HG03045 (cell line): ENCODE measurements around the gene PI3.

Experiments
- ATAC-seq: cut with Tn5 transposase; IDR thresholded peaks from one replicate; pipeline ENCODE4 v1.9.1; 2021; ENCODE audit warnings: mild to moderate bottlenecking, moderate library complexity; ENCODE audit not compliant: unreplicated experiment

The PI3 gene

DNA sequence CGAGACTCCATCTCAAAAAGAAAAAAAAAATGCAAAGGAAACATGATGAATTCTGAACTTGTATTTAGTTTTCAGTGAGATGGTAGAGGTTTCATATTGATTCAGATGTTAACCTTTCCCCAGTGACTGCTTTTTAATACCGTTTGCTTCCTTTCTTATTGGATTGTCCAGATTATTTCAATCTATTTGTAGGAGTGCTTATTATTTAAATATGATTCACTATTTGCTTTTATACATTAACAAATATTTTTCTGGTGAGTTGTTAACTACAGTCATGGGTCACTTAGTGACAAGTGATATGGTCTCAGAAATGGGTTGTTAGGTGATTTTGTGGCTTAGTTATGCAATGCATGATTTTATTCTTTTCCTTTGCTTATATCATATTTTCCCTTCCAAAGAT is 8.4 kb downstream of the PI3 start:
- no peak for ATAC-seq

DNA sequence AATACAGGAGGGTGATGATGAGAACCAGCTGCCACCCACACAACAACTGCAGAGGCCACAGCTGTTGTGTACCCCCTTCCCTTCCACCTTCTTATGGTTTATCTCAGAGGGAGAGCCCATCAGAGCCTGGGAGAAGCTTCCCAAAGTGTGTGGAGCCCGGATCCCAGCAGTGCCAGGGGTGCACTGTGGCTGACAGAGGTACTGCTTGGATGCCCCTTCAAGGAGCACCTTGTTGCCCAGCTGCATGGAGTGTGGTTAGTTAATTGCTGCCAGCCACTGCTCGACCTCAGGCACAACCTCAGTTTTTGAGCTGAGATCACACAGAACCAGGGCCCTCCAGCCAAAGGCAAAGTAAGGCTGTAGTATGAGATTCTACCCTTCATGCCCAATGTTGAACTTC is 13.0 kb downstream of the PI3 start:
- ATAC-seq = no peak

GRCh38 chr20:45189067-45189609 is 14.4 kb downstream of the PI3 start:
- ATAC-seq = no peak

DNA sequence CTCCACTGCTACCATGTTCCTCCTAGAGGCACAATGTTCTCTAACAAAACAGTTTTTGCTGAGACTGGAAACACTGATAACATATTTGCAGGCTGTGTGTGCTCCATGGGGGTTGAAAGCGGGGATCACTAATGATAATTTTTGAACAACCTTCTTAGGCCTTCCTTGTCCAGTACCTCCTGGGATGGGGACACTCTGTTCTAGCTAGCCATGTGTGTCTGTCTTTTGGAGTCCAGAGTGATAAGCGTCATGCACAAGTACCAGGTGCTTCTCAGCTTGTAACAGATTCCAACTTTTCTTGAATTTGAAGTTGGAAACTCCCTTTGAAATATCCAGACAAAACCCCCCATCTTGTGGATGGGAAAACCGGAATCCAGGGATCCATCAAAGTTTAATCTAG is 15.2 kb downstream of the PI3 start:
- ATAC-seq = no peak

DNA sequence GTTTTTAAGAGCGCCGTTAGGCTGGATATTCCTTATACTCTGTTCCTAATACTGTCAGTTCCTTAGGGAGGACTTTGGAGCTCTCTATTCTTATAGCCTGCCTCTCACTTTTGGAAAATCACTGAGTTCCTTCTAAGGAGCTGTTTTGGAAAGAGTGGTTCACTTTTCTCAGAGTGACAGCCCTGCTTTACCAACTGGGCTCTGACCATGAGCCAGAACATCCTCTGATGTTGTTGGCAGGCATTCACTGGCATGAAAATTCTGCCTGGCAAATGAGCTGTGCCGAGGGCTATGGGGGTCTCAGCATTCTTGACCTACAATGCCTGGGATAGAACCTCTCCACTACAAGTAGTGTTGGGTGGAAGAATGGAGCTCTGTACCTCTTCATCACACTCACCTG is 17.2 kb downstream of the PI3 start:
- ATAC-seq = no peak

DNA sequence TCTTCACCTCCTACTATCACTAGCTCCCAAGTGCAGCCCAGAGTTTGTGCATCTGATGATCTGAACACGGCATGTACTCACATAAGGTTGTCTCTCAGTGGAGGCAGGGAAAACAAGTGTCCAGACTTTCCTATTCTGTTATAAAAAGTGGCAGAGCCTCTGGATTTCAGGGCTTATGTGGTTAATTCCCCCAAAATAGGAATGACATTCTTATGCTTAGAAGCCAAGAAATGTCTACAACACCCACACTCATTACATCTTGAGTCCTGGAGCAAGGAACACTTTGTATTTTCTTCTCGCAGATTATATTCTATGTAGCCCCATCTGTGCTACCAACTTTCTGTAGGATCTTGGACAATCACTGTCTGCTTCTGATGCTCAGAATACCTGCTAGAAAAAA is 18.6 kb downstream of the PI3 start:
- ATAC-seq = no peak

GRCh38 chr20:45206725-45207124 is 32.0 kb downstream of the PI3 start, which contains the start of gene SEMG1:
Gene SEMG1, plus strand, starts transcription at chr20:45207033. Its CDS starts 21 bp downstream, at chr20:45207054.
- ATAC-seq = no peak

GRCh38 chr20:45209924-45210323 is 35.2 kb downstream of the PI3 start:
- no peak for ATAC-seq

DNA sequence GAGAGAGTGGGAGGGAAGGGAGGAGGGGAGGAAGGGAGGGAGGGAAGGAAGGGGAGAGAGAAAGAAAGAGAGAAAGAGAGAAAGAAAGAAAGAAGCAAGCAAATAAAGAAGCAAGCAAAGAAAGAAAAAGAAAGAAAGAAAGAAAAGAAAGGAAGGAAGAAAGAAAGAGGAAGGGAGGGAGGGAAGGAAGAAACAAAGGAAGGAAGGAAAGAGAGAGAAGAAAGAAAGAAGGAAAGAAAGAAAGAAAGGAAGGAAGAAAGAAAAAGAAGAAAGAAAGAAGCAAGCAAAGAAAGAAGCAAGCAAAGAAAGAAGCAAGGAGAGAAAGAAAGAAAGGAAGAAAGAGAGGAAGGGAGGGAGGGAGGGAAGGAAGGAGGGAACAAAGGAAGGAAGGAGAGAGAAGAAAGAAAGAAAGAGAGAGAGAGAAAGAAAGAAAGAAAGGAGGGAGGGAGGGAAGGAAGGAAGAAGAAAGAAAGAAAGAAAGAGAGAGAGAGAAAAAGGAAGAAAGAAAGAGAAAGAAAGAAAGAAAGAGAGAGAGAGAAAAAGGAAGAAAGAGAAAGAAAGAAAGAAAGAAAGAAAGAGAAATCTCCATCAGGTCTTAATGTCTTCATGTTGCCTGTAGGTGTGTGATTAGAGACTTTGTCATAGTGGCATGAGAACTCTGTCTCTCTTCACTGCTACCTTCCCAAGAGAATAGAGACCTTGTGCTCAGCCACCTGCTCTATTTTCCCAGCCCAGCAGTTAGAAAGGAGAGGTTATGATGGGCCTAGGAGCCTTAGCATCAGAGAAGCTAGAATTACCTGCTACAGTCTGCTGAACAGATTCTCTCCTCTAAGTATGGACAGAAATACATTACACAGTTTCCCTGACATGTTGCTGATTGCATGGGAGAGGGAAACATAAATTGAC is 37.1 kb downstream of the PI3 start:
- ATAC-seq = no peak

GRCh38 chr20:45212836-45213235 is 38.1 kb downstream of the PI3 start:
- ATAC-seq = no peak

DNA sequence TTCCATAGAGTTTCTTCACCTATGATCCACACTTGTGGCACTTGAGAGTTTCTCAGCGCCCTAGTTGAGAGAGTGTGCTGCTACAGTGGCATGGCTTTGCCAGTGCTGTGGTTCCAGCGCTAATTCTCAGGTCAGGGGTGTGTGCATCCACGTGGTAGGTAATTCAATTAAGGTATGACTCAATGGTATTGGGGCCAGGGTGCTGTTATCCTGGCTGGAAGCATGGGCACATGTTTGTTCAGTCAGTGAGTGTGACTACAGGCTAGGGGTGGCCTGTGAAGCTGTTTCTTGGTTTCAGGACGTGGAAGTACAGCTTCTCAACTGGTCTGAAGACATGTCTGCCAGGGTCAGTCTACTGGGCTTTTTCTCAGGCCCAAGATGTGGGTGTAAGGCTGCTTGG is 43.4 kb downstream of the PI3 start:
- ATAC-seq = no peak

DNA sequence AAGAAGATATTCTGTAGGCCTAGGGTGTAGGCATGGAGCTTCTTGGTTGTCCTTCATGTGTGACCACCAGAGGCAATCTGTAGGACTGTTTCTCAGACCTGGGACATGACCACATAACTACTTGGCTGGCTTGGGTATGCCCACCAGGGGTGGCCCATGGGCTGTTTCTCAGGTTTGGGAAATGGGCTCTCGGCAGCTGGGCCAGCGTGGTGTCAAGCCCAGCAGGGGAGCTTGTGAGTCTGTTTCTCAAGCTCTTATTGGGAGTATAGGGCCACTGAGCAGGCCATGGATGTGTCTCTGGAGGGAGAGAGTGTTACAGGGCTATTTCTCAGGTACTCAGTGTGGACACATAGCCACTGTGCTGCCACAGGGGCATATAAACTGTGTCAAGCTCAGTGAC is 43.9 kb downstream of the PI3 start:
- no peak for ATAC-seq

- ATAC-seq = no peak
Observed at GRCh38 chr20:45221076-45221475, 46.4 kb downstream of the PI3 start, which contains the start of gene SEMG2. Gene SEMG2, plus strand, starts transcription at chr20:45221373. Its CDS starts 17 bp downstream, at chr20:45221390.

DNA sequence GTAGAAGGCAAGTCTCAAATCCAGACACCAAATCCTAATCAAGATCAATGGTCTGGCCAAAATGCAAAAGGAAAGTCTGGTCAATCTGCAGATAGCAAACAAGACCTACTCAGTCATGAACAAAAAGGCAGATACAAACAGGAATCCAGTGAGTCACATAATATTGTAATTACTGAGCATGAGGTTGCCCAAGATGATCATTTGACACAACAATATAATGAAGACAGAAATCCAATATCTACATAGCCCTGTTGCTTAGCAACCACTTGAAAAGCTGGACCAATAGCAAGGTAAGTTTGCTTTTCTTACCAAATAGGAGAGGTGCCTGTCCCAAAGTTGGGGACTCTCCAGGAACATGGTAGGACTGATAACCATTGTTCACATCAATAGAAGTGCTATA is 48.4 kb downstream of the PI3 start:
- no peak for ATAC-seq
